ENCODE results near the gene SLC35B3.
"Not testable (repeated sequence)": the region's sequence is repeated elsewhere in the genome, so short reads cannot be mapped to it uniquely, and the experiment has no call there.

The SLC35B3 gene

DNA sequence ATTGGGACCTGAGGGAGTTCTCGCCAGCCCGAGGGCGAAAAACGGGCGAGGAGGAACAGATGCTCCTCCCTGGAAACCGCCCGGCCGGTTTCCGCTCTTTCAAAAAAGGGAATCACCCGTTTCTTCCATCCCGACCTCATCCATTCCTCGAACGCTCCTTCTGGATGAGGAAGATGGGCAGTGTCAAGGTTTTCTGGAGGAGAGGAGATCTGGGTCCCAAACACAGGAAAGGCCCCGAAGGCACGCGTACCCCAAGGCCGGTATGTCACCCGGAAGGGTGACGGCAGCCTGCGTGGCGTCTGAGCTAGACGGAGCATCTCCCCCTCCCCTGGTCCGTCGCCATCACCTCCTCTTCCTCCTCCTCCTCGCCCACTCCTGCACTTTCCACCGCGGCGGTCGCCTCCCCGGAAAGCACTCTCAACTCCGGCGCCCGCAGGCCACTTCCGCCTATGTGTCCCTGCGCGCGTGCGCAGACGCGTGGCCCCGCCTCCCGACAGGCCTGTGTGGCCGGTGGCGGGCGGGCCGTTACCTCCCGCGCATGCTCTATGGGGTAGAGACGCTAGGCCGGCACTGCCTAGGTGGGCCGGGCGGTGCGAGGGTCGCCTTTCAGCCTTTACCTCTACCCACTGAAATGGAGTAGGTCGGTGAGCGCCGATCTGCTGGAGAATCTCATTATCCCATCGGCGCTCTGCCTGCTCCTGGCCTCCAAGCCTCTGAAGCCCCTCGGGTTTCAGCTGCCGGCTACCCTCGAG is at the start of gene SLC35B3:
Gene SLC35B3, minus strand, starts transcription at position 453 of the 752 bp plus-strand sequence.
- peak; percentile 96 for DNase-seq

DNA sequence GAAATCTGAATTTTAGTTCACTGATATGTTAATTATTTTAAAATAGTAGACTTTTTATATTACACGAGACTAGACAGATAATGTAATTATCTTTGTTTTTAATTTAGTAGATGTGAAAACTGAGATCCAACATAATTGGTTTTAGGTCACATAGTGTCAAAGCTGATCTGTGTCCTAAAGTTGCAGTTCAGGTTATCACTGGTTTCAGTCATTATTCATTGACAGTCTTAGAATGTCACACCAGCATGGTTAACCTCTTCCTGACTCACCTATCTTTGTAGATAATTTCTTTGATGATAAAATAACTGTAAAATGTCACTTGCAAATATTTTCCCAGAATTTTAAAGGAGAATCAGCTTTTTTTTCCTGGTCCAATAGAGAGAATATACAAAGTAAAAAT is 48.3 kb upstream of the SLC35B3 start:
- no peak for DNase-seq

DNA sequence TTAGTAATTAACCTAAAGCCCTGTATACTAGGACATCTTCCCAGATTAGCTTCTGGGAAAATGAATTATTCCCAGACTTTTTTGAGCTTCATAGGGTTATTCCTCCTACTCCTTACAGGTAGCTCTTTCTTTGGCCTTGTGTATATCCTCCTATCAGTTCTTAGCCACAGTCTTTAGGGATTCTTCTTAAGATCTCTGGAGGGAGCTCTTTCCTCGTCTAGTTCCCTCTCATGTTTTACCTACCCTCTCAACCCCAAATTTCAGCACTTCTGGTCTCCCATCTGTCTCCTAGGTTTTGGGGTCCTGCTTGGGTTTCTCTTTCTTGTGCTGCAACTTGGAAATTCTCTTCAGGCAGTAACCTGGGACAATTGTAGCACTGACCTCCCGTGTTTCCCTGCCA is 46.4 kb upstream of the SLC35B3 start:
- no peak for DNase-seq

DNA sequence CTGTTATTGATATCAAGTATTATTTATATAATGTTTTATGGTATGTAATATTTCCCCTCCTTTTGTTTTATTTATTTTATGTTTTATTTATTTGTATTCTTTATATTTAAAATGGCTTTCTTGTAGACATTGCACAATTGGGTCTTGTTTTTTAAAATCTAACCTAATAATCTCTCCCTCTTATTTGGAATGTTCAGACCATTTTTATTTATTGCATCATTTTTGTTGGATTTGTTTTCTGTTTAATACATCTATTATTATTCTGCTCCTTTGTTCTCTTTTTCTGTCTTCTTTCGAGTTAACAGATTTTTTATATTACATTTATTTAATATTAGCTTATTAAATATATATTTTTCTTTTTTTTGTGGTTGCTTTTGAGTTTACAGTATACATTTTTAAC is 43.1 kb upstream of the SLC35B3 start:
- DNase-seq: no peak

DNA sequence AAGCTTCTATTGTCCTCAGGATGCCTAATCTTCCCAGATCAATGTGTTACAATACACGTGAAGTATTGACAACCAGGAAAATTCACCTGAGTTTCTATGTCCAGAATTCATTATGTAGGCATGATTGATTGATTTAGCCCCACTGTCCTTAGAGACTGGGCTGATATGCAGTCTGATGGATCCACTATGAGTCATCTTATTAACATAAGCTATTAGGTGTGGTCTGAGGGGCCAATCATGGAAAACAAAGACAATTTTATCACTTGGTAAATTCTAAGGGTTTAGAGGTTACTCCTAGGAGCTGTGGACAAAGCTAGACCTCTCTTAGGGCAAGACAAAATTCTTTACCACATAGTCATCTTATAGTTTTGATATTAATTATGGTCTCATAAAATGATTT is 41.3 kb upstream of the SLC35B3 start:
- DNase-seq: no peak

DNA sequence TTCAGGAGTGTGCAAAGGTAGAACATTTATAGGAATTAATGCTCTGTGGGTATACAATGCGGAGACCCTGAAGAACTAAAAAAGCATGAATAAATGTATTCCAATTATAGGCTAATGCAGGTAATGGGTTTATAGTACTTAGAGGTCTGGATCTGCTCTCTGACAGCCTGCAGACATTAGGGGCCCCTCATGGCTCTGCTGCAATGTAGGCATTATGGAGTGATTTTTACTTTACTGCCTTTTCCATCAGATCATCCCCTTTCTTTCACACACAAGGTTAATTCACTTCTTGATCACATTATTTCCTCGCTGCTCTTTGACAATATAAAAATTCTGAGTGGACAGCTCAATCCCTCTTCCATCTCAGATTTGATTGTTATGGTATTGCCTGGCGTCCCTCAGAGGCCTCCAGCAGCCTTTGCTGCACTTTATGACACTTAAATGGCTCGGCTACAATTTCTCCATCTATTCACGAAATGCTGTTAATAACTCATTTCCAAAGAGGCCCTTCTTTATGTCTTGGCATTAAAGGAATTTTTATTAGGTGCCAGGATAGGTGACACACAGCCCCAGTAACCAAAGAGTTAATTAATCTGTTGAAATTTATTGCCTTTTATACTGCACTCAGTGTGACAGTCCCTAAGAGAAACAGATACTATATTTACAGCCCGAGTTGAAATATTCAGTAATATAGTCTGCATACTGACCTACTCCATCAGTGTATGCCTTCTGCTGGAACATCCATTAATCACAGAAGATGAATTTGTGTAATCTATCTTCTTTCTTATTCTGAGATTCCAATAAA is 33.4 kb upstream of the SLC35B3 start:
- DNase-seq: no peak

DNA sequence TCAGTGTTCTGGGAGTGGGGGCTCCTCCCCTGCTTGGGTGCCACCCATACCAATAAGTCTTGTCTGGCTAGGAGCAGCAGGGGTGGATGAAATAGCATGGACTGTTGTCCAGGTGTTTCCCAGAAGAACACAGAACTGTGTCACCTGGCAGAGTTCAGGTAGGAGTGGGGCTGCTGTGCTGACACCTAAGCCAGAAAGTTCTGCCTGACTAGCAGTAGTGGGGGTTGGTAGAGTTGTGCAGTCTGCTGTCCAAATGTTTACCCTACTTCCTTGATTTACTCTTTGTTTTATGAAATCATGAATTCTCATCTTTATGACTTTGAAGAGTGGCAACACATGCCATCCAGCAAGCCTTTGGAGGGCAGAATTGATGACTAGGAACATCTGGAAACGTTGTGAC is 27.3 kb upstream of the SLC35B3 start:
- DNase-seq: no peak

DNA sequence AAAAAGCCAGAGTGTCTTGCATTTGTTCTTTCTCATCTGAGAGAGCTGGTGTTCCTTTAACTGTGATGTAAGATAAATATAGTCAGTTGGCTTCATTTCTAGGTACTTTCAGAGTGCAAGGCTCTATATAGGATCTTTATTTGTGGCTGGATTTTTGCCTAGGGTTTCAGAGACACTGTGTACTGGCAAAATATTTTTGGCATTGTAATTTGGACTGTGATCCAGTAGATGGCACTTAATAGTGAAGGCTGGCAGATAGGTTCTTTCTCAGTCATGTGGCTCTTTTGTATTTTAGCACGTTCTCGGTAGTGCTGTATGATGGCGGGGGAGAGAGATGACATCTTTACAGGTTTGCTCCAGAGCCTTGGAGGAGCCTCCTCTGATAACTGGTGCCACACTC is 26.8 kb upstream of the SLC35B3 start:
- DNase-seq: no peak

DNA sequence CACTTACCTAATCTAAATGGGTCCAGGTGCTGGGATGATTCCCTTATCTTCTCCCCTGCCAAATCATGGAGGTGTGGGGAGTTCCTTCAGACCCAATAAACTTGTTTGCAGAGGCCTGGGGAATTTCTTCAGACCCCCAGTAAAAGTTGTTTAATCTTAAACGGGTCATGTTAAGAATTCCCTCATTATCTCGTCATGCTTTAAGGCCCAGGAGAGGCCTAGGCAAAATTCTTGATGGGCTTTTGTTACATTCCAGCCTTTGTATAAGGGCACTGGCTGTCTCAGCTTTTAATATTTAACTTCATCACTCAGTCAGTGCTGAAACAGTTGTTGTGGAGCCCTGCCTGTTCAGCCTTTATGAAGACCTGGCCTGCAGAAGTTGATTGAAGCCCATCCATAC is 11.0 kb upstream of the SLC35B3 start:
- no peak for DNase-seq

DNA sequence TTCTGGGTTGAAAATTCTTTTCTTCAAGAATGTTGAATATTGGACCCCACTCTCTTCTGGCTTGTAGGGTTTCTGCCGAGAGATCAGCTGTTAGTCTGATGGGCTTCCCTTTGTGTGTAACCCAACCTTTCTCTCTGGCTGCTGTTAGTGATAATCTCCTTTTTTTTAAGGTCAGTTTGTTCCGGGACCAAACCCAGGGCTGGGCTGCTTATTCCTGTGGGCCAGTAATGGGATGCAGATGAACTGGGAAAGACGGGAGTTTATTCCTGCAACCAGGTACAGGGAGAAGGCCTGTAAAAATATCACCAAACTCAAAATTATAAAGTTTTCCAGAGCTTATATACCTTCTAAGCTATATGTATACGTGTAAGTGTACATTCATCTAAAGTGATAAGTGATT is 10.6 kb upstream of the SLC35B3 start:
- not testable (repeated sequence) for DNase-seq

DNA sequence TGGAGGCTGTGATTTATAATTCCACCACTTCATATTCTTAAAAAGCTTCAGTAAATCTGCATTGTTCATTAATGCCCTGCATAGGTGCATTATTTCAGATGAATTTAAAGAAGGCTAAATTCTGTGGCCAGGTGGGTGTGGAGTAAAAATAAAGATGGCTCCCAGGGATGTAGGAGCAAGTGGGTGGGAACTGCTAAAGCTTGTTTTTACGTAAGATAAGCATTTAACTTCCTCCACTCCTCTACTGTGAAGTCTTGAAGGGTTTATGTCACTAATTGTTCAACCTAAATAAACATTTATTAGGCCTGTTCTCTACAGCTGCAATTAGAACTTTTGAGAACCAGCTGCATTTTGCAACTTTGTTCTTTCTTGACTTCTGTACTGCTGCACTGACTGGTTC is 6.8 kb upstream of the SLC35B3 start:
- no peak for DNase-seq

DNA sequence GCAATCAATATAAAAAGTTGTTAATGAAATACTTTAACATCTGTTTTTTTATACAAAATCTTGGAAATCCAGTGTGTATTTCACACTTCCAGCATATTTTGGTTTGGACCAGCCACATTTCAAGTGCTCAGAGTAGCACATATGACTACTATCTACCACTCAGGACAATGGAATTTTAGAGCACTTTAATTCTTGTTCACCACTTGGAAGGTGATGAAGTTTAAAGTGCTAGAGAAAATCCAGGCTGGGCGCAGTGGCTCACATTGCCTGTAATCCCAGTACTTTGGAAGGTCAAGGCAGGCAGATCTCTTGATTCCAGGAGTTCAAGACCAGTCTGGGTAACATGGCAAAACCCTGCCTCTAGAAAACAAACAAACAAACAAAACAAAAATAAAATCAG is 6.1 kb upstream of the SLC35B3 start:
- DNase-seq: no peak

DNA sequence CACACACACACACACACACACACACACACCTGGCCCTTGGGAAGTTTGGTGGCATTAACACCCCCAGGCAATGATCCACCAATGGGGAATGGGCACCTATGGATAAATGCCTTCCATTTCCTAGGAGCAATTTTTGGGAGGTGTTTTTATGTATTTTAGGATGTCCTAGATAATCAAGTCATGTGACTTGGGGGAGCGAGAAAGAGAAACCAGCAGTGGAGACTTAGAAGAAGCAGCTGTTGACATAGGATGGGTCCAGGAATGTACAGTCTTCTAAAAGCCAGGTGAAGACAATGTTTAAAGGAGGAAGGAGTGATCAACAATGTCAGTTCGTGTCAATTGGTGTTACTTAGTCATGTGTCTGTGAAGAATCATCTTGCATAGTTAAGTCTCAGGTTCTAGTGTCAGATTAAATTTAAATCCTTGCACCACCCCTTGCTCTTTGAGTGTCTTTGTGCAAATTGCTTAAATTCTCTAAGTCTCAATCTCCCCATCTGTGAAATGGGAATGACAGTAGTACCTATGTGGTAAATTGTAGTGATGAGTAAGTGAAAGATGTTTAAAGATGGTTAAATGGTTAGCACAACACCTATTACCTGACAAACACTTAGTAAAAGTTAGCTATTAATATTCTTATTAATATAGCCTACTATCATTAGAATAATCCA is 4.4 kb upstream of the SLC35B3 start:
- no peak for DNase-seq

DNA sequence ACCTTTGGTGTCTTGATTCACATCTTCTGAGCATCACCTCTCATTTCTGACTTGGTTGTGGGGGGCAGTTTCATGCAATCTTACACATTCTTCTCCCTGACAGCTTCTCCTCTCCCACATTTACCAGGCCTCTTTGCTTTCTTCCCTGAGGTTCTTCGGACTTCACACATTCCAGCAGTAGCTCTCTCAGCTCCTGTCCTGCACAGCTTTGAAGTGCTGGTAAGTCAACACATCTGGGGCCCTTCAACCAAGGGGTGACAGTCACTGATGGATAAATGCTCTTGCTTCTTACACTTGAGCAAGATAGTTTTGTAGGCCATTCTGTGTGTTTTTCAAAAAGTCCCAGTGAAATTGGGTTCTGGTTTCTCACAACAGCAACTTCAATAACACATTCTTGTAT is 2.5 kb upstream of the SLC35B3 start:
- no peak for DNase-seq

DNA sequence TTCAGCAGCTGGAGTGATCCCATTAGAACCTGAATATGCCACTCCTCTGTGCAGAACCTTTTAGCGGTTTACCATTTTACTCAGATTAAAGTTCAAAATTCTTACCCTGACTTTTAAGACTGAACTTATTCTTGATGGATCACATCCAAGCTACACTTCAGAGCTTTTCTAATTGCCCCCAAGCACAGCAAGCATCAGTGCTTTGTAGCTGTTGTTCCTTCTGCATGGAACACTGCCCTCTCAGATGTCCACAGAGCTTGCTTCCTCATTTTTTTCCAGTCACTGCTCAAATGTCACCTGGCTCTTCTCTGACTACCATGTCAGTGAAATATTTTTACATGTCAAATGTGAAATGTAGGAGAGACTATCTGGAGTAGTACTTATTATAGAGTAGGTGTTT is 1.6 kb upstream of the SLC35B3 start:
- no peak for DNase-seq

DNA sequence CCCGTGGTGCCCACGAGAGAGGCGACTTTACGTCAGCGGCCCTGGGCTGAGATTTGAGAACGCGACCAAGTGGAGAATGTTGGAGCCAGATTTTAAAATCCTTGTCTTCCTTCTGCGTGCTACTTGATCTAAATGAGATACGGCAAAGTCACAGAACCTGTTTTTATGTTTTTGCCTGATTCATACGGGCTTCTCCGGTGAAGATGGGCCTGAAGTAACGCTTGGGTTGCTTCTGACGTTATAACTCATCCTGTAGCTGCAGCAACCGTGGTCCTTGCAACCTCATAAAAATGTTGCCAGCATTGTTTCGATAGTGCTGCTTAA is 462 bp upstream of the SLC35B3 start:
- no peak for DNase-seq

DNA sequence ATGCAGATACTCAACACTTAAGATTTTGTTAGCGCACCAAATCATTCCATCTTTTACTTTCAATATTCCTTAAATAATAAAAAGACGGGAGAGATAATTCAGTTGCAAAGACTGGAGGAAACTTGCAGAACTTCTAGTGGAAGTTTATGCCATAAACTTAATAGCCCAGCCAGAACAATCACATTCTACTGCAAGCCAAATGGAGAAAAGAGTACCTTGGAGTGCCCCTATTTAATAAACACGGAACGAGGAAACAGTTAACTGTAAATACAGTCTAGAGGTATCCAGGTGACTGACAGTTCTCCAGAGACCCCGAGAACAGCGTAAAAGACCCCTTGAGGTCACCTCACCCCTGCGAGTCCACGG is 635 bp downstream of the SLC35B3 start:
- DNase-seq: no peak

DNA sequence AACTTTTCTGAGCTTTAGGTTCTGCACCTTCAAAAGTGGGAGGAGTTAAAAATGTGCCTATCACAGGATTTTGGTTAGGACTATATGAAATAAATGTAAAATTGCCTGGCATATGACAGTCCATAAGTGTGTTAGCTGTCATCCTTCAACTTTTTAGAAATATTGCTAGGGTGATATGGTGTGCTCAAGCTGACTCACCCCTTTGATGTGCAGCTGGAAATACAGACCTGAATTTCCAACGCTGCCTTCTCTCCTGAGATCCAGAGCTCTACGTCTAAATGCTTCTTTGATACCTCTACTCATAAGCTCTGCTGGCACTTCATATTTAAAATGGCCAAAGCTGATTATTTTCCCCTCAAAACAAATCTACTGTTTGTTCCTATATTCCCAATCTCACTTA is 2.7 kb downstream of the SLC35B3 start:
- DNase-seq: no peak

DNA sequence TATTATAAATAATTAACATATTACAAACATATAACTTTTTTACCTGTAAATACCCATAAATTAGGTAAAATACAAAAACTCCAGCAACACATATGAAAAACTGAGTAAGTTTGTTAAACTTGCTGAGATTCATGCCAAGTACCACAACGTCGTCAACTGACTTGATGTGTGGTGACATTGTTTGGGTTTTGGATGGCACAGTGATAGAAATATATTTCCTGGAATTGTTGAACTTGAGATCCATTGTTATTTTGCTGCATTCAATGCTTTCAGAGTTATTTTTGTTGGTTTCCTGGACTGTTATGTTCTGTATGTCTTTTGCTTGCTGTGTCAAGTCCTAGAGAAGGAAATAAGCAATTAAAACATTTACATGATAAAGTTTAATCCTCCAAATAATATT is 5.5 kb downstream of the SLC35B3 start:
- no peak for DNase-seq

DNA sequence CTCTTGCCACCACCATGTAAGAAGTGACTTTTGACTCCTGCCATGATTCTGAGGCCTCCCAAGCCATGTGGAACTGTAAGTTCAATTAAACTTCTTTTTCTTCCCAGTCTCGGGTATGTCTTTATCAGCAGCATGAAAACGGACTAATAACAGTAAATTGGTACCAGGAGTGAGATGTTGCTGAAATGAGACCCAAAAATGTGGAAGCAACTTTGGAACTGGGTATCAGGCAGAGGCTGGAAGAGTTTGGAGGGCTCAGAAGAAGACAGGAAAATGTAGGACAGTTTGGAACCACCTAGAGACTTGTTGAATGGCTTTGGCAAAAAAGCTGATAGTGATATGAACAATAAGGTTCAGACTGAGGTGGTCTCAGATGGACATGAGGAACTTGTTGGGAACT is 8.8 kb downstream of the SLC35B3 start:
- DNase-seq: not testable (repeated sequence)

DNA sequence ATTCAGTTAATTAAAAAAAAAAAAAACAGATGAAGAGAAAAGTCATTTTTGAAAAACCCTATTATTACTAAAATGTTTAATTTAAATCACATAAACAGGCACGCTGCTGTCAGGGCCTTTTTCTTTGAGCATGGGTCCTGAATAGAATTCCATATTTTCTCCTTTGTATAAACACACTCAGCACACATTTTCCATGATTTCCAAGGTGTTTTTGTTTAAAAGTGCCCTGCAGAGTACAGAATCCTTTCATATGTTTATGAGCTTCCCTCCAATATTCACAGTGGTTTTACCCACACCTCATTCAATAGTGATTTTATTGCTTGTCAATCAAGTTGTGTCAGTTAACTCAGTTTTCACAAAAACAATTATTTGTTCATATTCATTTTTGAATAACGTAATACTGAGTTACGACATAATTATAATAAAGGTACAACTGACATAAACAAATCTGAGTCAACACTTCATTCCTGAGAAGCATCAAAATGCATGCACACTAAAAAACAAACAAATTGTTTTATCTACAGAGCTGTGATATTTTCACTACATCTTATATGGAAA is 15.2 kb downstream of the SLC35B3 start:
- DNase-seq: no peak

DNA sequence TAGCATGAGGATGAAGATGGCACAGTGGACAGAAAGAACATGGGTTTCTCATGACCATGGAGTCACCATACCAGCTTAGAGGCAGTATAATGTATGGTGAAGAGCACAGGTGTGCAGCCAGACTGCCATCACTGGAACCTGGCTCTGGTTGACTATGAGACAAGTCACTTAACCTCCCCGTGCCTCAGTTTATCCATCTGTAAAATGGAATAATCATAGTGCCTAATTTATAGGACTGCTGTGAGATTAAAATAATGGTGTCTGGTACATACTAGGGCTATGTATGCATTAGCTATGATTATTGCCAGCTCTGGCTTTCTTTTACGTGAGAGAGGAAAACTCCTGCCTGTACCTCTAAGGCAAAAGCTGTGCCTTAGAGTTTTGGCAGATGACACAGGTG is 19.4 kb downstream of the SLC35B3 start:
- no peak for DNase-seq

DNA sequence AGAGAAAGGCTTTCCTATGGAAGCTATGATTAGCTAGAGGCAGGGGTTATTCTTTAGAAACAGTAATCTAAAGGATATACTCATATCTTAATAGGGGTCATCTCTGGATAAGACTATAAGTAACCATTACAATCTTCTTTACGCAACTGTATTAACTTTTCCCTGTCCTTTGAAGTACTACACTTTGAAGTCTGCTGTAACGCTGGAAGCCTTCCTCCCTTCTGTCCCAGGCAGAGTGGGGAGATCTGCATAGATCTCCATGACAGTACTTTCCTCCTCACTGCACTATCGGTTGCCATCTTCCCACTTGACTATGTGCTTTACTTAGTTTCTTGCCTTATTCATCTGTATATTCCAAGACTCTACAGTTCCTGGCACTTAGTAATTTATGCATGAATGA is 20.1 kb downstream of the SLC35B3 start:
- no peak for DNase-seq

DNA sequence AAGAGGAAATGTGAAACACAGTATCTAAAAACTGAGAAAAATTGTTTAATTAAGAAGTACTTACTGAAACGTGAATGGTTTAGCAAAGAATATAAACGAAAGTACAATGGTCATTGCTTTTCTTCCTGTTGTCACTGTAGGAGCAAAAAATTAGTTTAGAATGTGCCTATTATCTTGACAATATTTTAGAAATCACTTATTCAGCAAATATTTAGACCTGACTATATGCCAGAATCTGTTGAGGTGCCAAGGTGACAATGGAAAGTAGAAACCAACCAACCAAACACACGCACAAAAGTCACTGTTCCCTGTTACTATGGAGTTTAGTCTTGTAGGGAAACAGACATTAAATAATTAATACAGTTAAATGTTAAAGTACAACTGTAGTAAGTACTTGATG is 20.5 kb downstream of the SLC35B3 start:
- no peak for DNase-seq
